ENCODE measurements around the gene KLHL17.

DNA sequence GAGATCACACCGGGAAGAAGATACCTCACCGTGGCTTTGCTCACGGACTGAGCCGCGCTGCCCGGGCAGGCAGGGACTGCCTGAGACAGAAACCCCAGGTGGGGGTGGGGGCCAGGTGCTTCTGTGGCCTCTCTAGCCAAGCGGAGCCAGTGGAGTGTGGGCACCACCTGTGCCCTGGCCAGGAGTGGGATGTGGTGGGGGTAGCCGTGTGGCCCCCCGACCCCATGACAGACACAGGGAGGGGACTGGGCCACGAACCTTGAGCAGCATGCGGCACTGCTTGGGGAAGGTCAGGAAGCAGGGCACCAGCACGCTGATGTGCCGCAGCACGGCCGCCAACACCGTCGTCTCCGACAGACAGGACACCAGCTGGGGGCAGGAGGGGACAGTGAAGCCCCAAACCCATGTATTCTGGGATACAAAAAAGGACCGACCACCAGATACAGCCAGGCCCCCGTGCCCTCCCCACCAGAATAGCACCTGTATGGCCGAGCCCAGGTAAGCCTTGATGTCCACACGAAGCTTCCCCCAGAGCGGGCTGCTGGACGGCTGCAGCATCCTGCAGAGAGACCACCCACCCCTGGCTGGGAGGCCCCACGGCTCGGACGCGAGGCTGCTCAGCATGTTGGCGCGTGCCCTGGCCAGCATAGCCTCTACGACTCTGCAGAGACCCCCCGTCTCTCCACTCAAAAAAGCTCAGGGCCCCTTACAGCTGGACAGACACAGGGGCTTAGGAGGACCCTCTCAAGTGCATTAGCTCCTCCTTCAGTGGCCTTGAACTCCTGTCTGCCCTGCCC lies 6.7 kb upstream of the KLHL17 start:
- TF ChIP-seq CTCF (IDR thresholded peaks at IDR 0.05 in 4 of 5, conservative IDR thresholded peaks at IDR 0.05 in 1 of 5) (no peak), POLR2A (IDR thresholded peaks at IDR 0.05) (no peak)
